Stromal cell of bone marrow (primary cell): ENCODE measurements around the gene NOL4.

ENCODE experiments used
- DNase-seq: peaks from one replicate; pipeline ENCODE4 v3.0.0-alpha.2; 2012; ENCODE audit warnings: low read depth

The NOL4 gene

GRCh38 chr18:34194239-34194638, 30.5 kb downstream of the NOL4 start:
- DNase-seq, result no peak

DNA sequence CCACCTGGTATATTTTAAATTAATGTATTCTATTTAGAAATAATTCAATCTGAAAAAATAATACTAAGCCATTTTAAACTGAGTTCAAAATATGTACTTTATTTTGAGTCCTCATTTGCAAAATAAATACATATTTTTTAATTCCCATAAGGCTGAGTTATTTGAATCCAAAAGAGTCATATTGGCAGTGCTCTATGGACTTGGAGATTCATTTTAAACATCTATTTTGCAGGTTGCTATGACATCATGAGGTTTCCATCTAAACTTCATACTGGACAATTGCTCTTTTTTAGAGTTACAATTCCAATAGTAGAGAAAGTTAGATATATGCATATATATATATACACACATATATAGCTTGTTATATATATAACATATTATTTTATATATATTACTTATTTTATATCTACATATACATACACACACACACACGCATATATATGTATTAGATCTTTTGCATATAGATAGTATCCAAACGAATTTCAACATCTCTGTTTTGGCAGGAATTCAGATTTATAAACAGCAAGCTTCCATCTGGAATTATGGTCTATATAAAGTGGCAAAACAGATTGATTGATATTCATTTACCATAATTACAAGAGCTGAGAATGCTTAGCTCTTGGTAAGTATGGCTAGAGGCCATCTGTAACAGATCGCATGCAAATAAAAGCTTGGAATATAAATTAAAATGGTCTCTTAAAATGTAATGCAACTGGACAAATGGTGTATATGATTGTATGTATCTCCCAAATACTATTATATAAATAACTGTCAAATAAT, 34.9 kb downstream of the NOL4 start:
- DNase-seq, result no peak
